Stomach (tissue), 4 donors: ENCODE measurements around the gene TBC1D25.

Source experiments
- CTCF ChIP-seq, 7 experiments: fragments of 450-650 bp in 4 of 7; fragments of 200-600 bp in 3 of 7; sonication (generic) in 3 of 7; IDR thresholded peaks; one replicate each; pipeline ENCODE4 v1.5.1; 2016 to 2019; ENCODE audit warnings: antibody characterized with exemption in 7 of 7, control low read depth in 2 of 7, mild to moderate bottlenecking in 1 of 7
- EP300 ChIP-seq: sonication (generic); formaldehyde crosslinking; IDR thresholded peaks from one replicate; pipeline ENCODE4 v1.6.1; 2017; ENCODE audit warnings: antibody characterized with exemption
- POLR2A ChIP-seq, 4 donors: fragments of 450-650 bp; IDR thresholded peaks; one replicate each; pipeline ENCODE4 v1.6.1; 2016; ENCODE audit warnings: antibody characterized with exemption in 4 of 4, control low read depth in 2 of 4, mild to moderate bottlenecking in 1 of 4, moderate library complexity in 1 of 4
- POLR2AphosphoS5 ChIP-seq, 3 donors: sonication (generic); formaldehyde crosslinking; IDR thresholded peaks; one replicate each; pipeline ENCODE4 v1.6.1; 2016; ENCODE audit warnings: antibody characterized with exemption in 3 of 3

- no peak for TF ChIP-seq CTCF (IDR thresholded peaks at IDR 0.05)
- TF ChIP-seq POLR2A (IDR thresholded peaks at IDR 0.05), result no peak
- no peak for TF ChIP-seq POLR2AphosphoS5 (IDR thresholded peaks at IDR 0.05)
- no peak for TF ChIP-seq EP300
Measured at GRCh38 chrX:48514126-48514806, 25.2 kb upstream of the TBC1D25 start.
